HG03469 (cell line): ENCODE data around the gene RPTOR.

ENCODE experiments used
- ATAC-seq: cut with Tn5 transposase; IDR thresholded peaks from one replicate; pipeline ENCODE4 v1.9.1; 2021; ENCODE audit warnings: mild to moderate bottlenecking, moderate library complexity, moderate number of reproducible peaks; ENCODE audit not compliant: unreplicated experiment

RPTOR gene

DNA sequence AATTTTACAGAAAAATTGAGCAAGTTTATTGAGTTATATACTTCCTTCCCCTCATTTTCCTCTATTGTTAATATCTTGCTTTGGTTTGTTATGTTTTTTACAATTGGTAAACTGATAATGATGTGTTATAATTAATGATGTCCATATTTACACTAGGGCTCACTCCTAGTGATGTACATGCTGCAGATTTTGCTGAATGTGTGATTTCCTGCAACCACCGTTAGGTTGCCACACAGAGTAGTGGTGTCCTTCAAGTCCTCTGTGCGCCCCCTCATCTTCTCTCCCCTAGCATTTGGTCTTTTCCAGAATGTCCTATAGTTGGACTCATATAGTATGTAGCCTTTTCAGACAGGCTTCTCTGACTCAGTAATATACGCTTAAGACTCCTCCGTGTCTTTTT lies 167.5 kb downstream of the RPTOR start:
- ATAC-seq: no peak

DNA sequence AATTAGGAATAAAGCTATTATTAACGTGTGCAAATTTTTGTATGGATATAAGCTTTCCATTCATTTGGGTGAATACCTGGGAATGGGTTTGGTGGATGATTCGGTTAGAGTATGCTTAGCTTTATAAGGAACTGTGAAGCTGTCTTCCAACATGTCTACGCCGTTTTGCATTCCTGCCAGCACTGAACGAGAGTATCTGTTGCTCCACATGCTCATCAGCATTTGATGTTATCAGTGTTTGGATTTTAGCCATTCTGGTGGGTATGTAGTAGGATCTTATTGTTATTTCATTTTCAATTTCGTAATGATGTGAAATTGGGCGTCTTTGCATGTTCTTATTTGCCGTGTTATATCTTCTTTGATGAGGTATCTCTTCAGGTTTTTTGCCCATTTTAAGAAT lies 168.0 kb downstream of the RPTOR start:
- no peak for ATAC-seq

DNA sequence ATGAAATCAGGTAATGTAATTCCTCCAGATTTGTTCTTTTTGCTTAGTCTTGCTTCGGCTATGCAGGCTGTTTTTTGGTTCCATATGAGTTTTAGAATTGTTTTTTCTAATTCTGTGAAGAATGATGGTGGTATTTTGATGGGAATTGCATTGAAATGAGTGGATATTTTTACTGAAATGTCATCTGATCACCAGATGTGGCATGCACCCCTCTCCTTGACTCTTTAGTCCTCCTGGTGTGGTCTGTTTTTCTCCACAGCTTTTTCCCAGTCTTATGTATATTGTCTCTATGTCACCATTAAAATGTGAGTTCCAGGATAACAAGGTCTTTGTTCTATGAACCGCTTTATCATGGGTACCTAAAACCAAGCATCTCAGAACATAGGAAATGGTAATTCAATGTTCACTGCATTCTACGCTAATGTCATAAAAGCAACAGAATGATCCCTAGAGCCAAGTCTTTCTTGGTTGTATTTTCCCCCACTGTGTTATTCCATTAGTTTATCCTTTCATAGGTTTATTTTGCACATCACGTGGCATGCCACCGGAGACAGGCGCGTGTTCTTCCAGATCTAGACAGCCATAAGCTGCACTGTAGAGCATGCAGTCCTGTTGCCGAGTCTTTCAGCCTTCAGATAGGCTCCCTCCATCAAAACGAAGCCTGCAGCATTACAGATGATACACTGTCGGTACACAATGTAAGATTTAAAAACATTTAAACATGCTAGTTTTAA lies 172.5 kb downstream of the RPTOR start:
- no peak for ATAC-seq

GRCh38 chr17:80717720-80718083 lies 173.1 kb downstream of the RPTOR start:
- ATAC-seq: no peak

DNA sequence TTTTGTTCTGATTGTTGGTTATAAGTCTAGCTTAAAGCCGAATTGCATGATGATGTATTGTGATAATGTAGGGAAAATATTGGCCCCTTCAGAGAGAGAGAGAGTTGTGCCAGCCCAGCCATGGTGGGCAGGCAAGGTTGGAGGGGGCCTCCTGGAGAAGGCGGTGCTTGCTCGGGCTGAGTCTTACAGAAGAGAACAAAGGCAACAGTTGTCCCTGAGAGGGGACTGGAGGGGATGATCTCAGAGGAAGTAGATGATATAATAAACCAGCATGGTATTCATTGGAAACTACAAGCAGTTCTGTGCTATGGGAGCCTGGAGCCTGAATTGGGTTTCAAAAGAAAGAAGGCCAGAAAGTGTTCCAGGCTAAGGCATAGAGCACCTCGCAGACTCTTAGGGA lies 173.8 kb downstream of the RPTOR start:
- ATAC-seq: no peak

- no peak for ATAC-seq
Measured at GRCh38 chr17:80719449-80719848, 174.8 kb downstream of the RPTOR start.

- ATAC-seq: no peak
Measured at GRCh38 chr17:80720610-80721577, 176.3 kb downstream of the RPTOR start.

- ATAC-seq: no peak
Measured at GRCh38 chr17:80722661-80723060, 178.0 kb downstream of the RPTOR start.

DNA sequence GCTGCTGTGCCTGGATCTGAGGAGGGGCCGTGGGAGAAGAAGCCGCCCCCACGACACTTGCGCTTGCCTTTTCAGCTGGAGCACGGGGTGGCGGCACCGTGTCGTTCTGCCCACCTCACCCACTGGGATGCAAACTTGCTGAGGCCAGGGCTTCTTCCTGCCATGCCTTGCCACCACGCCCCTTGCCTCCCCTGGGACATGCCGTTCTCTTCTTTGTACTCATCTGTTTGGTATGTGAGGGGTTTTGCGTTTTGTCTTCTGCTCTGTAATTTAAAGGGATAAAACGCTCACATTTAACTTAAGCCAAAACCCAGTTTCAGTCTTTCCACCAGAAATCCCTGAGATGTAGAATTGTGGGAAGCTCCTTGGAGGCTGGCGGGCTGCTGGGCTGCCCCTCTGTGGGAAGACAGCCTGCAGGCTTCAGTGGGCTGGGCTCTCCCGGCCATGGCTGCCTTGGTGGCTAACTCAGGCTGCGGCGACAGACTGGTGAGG lies 180.2 kb downstream of the RPTOR start:
- ATAC-seq: no peak

DNA sequence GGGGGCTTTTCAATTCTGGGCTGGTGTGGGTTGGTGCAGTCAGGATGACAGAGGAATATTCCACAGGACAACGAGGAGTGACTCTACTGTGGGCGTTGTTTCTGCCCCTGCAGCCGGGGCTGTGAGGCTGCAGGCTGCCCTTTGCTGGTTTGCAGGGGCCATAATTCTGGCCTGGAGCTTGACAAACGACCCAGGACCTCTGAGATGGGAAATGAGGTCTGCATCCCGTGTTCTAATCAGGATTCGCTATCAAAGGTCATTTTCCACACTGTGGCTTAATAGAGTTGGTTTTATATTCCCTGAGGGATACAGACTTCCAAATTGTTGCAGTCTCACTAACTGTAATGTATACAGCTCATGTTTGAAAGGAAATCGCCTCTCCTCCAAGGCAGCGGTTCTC lies 180.9 kb downstream of the RPTOR start:
- ATAC-seq: no peak

DNA sequence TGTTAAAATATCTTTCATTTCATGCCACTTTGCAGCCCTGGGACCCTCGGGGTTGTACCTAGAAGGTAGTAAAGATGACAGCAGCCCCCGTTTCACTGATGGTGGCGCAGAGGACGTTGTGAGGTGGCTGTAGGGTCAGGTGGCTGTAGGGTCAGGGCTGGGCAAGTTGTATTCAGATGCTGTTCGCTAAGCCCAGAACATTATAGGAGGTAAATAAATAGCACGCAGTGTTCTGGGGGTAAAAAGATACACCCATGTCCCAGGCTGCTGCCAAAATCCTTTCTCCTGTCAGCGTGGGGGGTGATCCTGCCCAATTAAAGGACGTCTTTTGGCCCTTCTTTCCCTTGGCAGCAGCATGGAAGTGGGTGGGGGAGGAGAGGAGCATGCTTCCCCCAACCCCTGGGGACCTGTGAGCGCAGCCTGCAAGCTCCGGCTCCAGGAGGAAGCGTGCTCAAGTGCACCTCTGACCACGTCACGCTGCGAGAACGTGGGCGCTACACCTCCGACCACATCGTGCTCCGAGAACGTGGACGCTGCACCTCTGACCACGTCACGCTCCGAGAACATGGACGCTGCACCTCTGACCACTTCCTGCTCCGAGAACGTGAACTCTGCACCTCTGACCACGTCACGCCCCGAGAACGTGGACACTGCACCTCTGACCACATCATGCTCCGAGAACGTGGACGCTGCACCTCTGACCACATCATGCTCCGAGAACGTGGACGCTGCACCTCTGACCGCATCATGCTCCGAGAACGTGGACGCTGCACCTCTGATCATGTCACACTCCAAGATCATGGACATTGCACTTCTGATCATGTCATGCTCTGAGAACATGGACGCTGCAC lies 182.1 kb downstream of the RPTOR start:
- no peak for ATAC-seq

- ATAC-seq: no peak
Measured at GRCh38 chr17:80727409-80727755, 182.7 kb downstream of the RPTOR start.

DNA sequence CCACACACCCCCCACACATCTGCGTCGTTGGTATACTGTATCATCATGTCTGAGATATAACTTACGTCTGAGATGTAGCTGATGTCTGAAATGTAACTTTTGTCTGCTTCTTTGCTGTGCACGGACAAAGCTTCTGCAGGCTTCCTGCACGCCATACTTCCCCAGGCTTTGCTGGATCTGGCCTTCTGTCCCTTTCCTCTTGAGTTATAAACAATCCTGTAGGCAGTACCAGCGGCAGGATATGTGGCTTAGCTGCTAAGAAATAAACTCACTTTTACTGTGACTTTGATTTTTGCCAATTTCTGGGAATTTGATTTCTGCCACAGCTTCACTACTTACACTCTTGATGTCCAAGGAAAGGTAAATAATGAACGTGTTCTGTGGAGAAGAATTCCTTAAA lies 184.4 kb downstream of the RPTOR start:
- no peak for ATAC-seq

GRCh38 chr17:80729761-80730160 lies 185.1 kb downstream of the RPTOR start:
- ATAC-seq: no peak

DNA sequence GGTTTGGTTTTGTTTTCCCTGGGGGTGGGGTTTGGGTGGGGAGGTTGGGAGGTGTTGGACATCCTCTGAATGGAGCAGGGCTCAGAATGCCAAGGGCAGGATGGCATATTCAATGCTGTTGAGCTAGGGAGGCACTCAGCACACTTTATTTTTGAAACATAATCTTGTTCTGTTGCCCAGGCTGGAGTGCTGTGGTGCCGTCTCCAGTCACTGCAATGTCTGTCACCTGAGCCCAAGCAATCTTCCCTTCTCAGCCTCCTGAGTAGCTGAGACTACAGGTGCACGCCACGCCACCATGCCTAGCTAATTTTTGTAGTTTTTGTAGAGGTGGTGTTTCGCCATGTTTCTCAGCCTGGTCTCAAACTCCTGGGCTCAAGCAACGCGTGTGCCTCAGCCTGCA lies 186.1 kb downstream of the RPTOR start:
- ATAC-seq: no peak

DNA sequence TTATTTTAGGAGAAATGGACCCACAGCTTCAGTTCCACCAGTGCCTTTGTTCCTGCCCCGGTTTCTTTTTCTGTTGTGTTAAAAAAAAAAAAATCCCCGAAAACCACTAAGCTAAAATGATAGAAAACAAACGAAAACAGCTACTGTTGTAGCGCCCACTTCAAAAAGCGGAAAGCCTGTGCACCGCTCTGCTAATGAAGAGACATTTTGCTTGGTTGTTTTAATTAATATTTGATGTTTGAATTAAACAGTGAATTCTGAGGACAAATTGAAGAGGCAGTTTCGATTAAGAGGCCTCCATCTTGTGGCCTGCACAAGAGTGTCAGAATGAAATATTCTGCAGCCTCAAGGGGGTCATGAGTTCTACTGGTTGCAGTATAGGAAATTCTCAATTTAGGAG lies 186.7 kb downstream of the RPTOR start:
- ATAC-seq: no peak

- ATAC-seq: no peak
Measured at GRCh38 chr17:80732268-80732667, 187.6 kb downstream of the RPTOR start.

- ATAC-seq: no peak
Measured at GRCh38 chr17:80737106-80738019, 192.7 kb downstream of the RPTOR start.

- ATAC-seq: no peak
Measured at GRCh38 chr17:80738020-80738808, 193.6 kb downstream of the RPTOR start.
